Ishikawa (cell line): Measurements from ENCODE around the gene NIM1K.

Experiments
- CEBPB ChIP-seq: IDR thresholded peaks from 2 replicates; pipeline ENCODE4 v1.6.1; 2012
- CREB1 ChIP-seq: IDR thresholded peaks from 2 replicates; pipeline ENCODE4 v1.6.1; 2012; ENCODE audit warnings: low read depth
- EGR1 ChIP-seq: IDR thresholded peaks from 2 replicates; pipeline ENCODE4 v1.6.1; 2012
- EP300 ChIP-seq: IDR thresholded peaks from 2 replicates; pipeline ENCODE4 v1.6.1; 2012; ENCODE audit warnings: borderline replicate concordance
- FOXM1 ChIP-seq: IDR thresholded peaks from 2 replicates; pipeline ENCODE4 v1.6.1; 2012; ENCODE audit warnings: low read depth, borderline replicate concordance
- MAX ChIP-seq: IDR thresholded peaks from 2 replicates; pipeline ENCODE4 v1.6.1; 2012
- NFIC ChIP-seq: IDR thresholded peaks from 2 replicates; pipeline ENCODE4 v1.6.1; 2012
- RAD21 ChIP-seq: IDR thresholded peaks from 2 replicates; pipeline ENCODE4 v1.6.1; 2012; ENCODE audit warnings: low read depth
- TAF1 ChIP-seq: IDR thresholded peaks from 2 replicates; pipeline ENCODE4 v1.6.1; 2012; ENCODE audit warnings: low read depth, mild to moderate bottlenecking
- TCF12 ChIP-seq: IDR thresholded peaks from 2 replicates; pipeline ENCODE4 v1.6.1; 2012; ENCODE audit warnings: low read depth
- TEAD4 ChIP-seq: IDR thresholded peaks from 2 replicates; pipeline ENCODE4 v1.6.1; 2012
- USF1 ChIP-seq: IDR thresholded peaks from 2 replicates; pipeline ENCODE4 v1.6.1; 2012
- YY1 ChIP-seq: IDR thresholded peaks from 2 replicates; pipeline ENCODE4 v1.6.1; 2012; ENCODE audit warnings: low read depth
- ZBTB7A ChIP-seq: IDR thresholded peaks from 2 replicates; pipeline ENCODE4 v1.6.1; 2012; ENCODE audit warnings: low read depth
- TF ChIP-seq, protein P1 (sequence below): IDR thresholded peaks from 2 replicates; pipeline ENCODE4 v1.6.1; 2012; ENCODE audit warnings: low read depth, mild to moderate bottlenecking

Gene NIM1K

GRCh38 chr5:43150748-43151147 lies 41.3 kb upstream of the NIM1K start:
- no peak for TF ChIP-seq CREB1
- TF ChIP-seq ZBTB7A: no peak
- TF ChIP-seq USF1: no peak
- TF ChIP-seq NFIC: no peak
- TF ChIP-seq, protein P1, sequence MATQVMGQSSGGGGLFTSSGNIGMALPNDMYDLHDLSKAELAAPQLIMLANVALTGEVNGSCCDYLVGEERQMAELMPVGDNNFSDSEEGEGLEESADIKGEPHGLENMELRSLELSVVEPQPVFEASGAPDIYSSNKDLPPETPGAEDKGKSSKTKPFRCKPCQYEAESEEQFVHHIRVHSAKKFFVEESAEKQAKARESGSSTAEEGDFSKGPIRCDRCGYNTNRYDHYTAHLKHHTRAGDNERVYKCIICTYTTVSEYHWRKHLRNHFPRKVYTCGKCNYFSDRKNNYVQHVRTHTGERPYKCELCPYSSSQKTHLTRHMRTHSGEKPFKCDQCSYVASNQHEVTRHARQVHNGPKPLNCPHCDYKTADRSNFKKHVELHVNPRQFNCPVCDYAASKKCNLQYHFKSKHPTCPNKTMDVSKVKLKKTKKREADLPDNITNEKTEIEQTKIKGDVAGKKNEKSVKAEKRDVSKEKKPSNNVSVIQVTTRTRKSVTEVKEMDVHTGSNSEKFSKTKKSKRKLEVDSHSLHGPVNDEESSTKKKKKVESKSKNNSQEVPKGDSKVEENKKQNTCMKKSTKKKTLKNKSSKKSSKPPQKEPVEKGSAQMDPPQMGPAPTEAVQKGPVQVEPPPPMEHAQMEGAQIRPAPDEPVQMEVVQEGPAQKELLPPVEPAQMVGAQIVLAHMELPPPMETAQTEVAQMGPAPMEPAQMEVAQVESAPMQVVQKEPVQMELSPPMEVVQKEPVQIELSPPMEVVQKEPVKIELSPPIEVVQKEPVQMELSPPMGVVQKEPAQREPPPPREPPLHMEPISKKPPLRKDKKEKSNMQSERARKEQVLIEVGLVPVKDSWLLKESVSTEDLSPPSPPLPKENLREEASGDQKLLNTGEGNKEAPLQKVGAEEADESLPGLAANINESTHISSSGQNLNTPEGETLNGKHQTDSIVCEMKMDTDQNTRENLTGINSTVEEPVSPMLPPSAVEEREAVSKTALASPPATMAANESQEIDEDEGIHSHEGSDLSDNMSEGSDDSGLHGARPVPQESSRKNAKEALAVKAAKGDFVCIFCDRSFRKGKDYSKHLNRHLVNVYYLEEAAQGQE: no peak
- TF ChIP-seq EGR1: no peak
- no peak for TF ChIP-seq TAF1
- TF ChIP-seq YY1: no peak
- TF ChIP-seq MAX: no peak
- no peak for TF ChIP-seq TEAD4
- no peak for TF ChIP-seq EP300
- no peak for TF ChIP-seq CEBPB
- TF ChIP-seq FOXM1: no peak
- no peak for TF ChIP-seq RAD21
- TF ChIP-seq TCF12: no peak

DNA sequence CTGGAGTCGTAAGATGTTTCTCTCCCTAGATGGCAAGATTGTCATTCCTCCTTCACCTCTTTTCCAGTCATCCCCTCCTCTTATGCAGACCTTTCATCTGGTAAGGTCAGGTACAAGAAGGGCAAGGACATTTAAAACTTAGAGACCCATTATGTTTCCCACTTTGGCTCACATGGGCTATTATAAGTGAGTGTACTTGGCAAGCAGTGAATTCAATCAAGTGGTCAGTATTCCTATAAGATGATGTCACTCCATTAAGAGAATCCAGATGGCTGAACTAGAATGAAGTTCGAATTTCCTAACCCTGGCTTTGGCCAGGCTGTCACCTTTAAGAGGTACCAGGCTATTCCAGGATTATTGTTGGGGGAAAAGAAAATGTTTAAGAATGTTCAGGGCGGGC lies 39.1 kb upstream of the NIM1K start:
- TF ChIP-seq FOXM1 (no peak), CEBPB (no peak), TCF12 (no peak), YY1 (no peak), USF1 (no peak), MAX (no peak), NFIC (no peak), CREB1 (no peak), RAD21 (no peak), ZBTB7A (no peak), EP300 (no peak), TAF1 (no peak), TEAD4 (no peak), EGR1 (no peak)
- TF ChIP-seq, protein P1: no peak

- TF ChIP-seq EGR1 (no peak), CEBPB (no peak), TAF1 (no peak), EP300 (no peak), FOXM1 (no peak), USF1 (no peak), RAD21 (no peak), ZBTB7A (no peak), TEAD4 (no peak), NFIC (no peak), CREB1 (no peak), TCF12 (no peak), YY1 (no peak), MAX (no peak)
- TF ChIP-seq, protein P1: no peak
Measured at GRCh38 chr5:43154469-43154868, 37.6 kb upstream of the NIM1K start.

DNA sequence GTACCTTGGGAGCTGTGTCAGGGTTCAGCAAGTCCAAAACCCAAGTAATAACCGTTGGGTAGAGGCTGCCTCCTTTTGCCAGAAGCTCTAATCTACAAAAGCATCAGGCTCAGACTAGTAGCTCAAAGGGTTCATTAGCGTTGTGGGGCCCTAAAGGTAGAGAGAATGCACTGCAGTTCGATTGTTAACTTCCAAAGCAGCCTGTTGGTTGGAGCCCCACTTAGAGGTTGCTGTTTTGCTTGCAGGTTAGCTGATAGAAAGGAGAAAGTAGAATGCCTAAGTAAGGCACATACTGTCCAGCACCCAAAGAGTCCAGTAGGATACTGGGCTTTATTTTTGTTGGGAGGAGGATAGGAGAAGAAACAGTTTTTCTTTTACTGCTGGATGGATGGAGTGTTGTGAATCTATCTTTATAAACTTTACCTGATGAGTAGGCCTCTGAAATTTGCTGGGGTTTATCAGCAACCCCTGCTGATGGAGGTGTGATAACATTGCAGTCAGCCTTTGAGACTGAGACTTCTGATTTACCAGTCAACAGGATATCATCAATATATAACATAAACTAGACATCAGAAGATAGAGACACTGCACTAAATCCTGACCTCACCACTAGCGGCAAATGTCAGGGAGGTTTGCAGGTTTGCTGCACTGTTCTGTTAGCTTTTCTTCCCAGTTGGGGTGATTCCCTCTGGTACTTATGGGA lies 36.5 kb upstream of the NIM1K start:
- TF ChIP-seq CEBPB: no peak
- TF ChIP-seq TEAD4: no peak
- TF ChIP-seq EGR1: no peak
